SHP77 treated with DMSO at 0.1 percent for 48 hours (cell line): ENCODE measurements around the gene MAP4.
"Not testable (repeated sequence)": the region's sequence is repeated elsewhere in the genome, so short reads cannot be mapped to it uniquely, and the experiment has no call there.

Experiments
- DNase-seq: peaks from one replicate; lab custom pipeline; 2025; lab: John Stamatoyannopoulos, UW

MAP4 gene

DNA sequence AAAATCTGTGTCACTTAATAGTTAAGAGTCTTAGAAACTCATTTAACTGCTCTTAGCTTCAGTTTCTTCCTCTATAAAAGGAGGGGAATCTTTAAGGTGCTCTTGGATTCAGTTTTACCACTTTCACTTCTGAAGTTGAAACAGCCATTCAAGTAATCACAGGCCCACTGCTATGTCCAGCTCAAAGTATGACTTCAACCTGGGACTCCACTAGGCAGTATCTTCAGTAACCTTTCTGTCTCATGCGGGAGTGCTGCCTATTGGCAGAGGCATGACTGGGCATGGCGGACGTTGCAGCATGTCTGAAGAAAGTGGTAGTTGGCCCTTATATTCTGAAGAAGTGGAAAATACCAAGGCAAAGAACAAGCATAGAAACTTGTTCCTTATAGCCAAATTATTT is 121.0 kb downstream of the MAP4 start:
- no peak for DNase-seq

DNA sequence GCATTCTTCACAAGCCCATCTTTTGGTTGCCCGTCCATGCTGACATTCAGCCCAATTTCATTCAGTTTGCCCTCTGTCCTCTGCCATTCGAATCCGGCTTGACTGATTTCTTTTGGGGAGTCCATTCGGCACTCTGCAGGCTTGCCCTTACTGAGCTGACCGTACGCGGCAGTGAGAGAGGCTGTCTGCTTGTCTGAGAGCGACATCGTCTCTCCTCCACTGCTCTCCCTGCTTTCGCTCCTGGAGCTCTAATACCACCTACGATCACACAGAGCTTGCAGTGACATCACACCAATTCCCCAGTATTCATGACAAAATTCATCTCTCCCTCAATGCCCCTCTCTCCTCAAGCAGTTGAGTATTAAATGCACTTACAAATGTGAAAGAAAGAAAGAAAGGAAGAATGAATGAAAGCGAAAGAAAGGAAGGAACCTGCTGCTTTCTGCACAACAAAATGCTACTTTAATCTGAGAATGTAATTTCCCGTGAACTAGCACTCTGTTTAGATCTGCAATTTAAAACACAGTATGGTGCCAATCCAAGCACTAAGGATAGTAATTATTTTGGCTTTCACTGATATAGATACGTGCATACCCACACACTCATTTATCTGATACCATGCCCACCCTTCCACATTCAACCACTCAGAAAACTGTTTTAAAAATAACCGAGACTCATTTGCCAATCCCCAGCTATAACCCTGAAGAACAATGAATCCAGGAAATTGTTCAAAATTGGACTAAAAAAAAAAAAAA is 123.8 kb downstream of the MAP4 start:
- no peak for DNase-seq

DNA sequence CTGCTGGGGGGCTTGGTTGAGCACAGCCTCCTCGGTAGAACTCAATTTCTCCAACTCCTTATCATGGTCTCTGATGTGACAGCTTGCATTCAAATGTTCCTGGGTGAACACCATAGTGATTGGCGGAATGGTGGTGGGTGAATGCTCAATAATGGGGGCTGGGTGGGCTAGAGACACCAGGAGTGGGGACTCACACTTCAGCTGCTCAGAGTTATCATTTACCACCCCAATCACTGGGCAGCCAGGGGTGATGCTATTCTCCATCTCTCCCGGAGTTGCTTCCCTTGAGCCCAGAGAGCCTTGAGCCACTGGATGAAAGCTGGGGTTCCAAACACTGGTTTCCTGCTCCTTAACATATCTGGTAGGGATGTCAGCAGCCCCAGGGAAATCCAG is 124.6 kb downstream of the MAP4 start:
- DNase-seq, result no peak

DNA sequence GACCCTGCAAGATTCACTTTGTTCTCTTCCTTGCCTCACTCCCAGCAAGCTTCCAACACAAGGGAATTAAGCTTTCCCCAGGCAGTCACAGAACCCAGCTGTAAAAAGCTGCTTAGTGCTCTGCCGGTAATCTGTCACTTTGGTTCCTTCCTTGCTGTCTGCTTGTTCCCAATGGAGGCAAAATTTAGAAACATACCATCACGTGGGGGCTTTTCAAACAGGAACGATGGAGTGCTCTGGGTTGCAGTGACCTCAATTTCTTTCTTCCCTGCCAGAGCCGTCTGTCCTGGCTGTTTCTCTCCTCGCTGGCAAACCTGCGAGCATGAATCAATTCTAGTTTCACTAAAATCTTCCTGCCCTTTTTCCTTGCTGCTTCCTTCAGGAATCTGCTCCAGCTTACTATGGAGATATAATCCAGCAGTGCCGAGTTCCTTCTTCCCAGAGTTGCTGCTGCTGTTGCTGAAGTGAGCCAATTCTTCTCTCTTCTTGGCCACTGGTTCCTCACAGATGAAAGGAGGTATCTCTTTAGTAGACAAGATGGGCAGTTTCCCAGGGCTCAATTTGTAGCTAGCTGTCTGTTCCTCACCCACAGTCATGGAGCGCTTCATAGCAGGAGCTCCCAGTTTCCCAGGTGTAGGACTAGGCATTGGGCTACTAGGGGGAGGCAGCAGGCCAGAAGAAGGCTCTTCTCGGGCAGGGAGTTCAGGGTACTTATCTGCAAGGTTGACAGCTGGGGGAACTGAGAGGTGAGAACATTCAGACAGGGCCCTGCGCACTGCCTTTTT is 125.2 kb downstream of the MAP4 start:
- DNase-seq, result no peak

DNA sequence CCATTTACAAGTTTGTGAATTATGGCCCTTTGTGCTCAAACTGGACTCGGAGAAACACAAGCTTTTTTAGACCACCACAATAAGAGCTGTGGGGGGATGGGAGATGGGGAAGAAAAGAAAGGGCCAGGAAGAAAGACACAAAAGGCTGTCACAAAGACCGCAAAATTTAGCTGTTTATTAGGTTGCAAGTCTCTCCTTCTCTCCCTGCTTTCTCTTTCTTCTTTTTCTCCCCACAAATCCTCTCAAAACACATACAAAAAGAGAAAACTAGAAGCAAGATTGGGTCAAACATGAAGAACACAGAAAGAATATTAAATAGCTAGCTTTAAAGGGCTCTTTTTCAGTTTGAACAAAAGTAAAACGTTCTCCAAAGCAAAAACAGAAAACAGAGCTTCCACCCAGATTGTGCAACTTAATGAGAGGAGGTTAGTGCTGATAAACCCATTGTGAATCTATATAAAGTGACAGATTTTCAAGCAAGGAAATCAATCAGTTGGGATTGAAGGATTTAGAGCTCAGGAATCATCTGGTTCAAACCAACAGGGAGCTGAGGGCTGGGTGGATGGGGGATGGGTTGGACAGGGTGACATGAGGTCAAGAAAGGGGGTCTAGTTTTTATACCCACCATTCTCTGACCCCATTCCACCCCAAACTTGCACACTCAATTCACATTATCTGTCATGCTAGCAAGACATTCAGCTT is 125.9 kb downstream of the MAP4 start:
- DNase-seq, result no peak

DNA sequence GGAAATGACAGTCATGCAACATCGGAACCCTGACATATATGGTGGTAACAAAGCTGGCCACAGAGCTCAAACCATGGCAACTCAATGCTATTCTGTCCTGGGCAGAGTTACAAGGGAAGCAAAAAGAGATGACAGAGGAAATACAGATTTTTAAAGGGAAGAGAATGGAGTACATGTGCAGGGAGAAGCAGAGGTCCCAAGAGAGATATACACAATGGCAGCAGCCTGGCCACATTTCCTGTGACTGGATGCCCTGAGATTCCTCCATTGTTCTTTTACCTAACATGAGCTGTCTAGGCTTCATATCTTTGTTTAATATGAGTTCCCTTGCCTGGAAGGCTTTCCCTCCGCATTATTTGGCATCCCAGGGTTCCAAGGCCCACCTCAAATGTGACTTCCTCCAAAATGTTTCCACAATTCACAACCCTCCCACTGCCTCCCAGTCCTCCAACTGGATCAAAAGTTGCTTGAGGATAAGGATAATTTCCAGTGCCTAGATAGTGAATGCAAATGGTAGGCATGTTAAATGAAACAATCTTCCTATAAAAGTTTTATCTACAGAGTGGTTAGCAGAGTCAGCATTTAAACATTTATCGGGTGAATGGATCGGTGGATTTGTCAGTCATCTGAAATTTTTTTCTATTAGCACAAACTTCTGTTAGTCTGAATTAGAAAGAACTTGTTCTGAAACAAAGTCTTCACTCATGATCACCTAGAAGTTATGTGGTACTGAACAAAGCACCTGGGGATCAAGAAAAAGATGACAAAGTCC is 127.0 kb downstream of the MAP4 start:
- no peak for DNase-seq

DNA sequence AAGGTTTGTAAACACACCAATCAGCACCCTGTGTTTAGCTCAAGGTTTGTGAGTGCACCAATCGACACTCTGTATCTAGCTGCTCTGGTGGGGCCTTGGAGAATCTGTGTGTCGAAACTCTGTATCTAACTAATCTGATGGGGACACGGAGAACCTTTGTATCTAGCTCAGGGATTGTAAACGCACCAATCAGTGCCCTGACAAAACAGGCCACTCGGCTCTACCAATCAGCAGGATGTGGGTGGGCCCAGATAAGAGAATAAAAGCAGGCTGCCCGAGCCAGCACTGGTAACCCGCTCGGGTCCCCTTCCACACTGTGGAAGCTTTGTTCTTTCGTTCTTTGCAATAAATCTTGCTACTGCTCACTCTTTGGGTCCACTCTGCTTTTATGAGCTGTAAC is 128.2 kb downstream of the MAP4 start:
- not testable (repeated sequence) for DNase-seq

DNA sequence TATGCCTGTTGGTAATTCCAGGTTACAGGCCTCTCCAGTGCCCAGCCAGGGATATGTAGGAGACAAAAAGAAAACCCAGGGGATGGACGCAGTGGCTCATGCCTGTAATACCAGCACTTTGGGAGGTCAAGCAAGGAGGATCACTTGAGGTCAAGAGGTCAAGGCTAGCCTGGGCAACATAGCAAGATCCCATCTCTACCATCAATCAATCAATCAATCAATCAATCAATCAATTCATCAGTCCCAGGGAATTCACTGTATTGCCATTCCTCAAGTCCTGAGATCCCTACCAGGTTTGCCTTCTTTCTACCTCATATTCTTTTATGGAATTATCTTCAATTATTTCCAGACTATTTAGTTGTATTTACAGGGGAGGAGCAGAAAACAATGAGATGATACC is 131.0 kb downstream of the MAP4 start:
- DNase-seq, result no peak

DNA sequence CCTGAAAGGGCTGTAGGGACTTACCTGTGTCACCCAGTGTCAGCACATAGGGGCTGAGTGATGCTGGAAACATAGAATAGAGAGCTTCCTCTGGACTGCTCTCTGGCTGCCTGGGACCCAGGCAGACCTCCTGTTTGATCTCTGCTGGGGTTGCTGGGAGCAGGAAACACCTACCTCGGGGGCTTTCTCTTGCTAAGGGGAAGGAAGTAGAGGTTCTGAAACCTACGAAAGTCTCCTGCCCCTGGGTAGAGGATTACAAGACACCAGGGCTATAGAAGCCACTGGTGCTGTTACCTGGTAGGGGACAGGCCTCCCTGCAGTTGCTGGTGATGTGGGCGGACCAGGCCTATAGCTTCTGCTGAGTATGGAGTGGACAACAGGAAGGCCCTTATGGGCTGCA is 131.6 kb downstream of the MAP4 start:
- DNase-seq, result no peak

DNA sequence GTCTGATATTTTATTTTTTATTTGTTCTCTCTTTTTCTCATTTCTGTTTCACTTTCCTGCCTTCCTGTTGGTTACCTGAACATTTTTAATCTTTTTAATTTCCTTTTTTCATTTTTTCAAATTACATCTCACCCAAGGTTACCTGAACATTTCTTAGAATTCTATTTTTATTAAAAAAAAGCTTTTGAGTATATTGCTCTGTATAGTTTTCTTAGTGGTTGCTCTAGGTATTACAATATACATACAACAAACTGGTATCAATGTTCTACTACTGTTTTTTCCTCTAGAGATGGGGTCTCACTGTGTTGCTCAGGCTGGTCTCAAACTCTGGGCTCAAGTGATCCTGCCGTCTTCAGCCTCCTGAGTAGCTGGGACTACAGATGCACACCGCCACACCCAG is 133.9 kb downstream of the MAP4 start:
- DNase-seq, result no peak

DNA sequence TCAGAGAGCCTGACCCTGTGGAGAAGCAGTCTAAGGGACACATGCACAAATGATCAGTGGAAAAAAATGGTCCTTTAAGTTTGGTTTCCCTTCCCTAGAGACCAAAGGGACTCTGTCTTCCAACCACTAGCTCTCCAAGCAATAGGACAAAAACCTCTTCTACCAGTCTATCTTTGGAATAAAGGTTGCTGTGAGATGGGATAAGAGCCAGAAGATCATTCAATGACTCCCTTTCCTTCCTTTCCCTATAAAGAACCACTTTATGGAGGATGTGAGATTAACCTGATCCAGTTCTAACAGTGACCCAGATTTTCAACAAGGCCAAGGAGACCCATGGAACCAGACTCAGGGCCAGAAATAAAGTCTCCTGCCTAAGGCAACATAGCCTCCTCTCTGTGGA is 138.5 kb downstream of the MAP4 start:
- no peak for DNase-seq

DNA sequence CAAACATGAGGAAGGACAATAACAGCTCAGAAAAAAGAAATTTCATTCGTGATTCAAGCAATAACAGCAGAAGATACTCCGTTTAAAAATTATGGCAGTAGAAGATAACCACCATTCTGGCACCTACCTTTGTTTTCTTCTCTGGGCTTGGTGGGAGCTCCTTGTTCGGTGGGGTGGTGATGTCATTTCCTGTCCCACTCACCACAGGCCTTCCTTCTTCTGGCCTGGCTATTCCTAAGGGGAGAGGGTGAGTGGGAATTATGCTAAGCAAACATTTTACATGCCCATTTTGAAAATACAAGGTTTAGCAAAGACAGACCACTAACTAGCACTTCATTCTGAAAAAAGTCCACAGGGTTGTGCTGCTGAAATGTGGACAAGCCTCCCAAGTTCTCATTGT is 138.9 kb downstream of the MAP4 start:
- DNase-seq, result no peak

DNA sequence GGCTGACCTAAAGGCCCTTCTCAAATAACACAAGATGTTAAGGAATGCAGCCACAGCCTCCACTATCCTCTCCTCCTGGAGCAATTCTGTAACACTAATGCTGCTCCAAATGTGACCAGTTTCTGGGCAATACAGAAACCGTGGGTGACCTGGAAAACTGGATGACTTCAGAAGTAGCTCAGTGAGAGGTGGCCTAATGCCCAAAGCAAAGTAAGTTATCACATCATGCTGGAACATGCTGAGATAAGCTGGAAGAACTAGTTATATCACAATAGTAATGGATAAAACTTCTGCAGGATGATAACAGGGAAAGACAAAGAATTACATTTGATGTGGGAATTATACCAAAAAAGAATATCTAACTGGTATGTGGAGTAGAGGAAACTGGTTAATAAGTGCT is 141.3 kb downstream of the MAP4 start:
- no peak for DNase-seq

DNA sequence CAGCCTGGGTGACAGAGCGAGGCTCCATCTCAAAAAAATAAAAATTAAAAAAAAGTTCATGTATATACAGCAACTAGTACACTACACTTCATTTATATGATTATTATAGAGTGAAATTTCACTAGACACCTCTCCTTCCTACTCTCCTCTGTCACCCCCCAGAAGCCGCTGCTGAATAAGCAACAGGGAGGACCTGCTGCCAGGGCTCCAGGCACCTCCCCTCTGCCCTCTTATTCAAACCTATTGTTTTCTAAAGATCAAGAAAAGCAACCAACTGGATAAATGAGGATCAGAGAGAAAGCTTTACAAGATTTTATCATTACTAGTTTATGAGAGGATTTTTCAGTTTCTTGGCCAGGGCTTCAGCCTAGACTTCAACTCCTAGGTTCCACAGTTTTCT is 141.8 kb downstream of the MAP4 start:
- DNase-seq, result no peak

DNA sequence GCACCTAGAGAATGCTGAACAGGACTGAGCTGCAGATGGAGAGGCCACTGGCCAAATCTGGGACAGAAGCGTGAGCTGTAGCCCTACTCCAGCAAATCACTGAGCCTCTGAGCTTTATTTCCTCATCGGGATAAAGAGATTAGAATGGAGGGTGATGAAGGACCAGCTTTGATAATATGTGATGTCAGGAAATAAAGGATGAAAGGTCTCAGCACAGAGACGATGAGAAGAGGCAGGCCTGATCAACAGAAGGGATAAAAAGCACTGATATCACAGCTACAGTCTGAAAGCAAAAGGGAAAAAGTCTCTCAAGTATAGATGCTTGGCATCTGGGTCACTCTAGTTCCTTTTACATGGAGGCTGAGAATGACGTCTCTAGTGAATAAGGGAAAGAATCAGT is 143.3 kb downstream of the MAP4 start:
- no peak for DNase-seq

DNA sequence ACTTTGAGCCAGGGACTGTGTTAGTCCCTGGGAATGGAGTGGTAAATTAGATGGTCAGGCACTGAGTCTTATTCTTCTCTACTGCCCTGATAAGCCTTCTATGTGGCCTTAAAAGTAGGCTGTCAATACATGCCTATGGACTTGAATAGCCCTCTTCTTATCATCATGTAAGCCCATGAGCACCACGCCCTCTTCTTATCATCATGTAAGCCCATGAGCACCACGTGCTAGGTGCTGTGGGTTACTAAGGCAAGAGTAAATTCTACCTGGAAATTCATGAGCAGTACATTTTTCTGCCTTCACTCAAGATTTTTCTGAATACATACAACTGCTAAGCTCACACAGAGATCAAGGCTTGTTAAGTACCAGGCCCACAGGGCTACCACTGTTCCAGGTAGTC is 144.8 kb downstream of the MAP4 start:
- DNase-seq, result no peak

DNA sequence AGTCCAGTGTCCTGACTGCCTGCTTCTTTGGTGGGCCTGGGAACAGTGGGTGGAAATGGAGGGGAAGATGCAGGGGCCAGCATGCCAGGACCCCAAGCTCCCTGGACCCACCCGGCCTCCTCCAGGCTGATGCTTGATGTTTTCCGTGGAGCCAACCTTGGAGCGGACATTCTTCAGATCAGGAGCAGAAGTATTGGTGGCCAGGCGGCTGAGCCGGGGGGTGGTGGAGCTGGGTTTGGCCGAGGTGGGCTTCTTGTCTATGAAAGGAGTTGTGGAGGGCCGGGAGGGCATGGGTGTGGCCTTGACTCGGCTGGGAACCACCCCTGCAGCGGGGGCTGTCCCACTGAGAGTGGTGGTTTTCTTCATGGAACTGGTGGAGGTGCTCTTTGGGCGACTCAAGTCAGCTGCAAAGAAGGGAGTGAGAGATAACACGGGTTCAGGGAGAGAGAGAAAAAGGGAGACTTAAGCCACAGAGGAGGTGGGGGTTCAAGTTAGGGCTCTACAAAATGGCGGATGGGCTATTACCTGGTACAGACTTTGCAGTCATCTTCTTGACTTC is 145.4 kb downstream of the MAP4 start:
- no peak for DNase-seq

DNA sequence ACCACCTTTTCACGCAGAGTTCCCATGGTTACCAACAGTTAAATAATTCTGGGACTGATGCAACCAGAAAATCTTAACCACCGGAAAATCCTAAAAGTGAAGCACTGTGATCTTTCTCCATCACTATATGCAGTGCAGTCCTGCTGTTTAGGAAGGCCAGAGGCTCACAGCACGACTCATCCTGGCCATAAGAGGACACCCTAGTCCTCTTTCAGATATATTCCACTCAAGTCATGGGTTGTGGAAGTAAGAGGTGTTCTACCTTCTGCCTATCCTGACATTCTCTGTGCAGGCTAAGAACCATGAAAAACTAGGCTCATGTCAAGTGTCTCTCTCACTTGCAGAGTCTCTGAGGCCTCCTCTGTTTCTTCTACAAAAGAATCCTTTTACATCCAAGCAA is 146.1 kb downstream of the MAP4 start:
- DNase-seq, result no peak

DNA sequence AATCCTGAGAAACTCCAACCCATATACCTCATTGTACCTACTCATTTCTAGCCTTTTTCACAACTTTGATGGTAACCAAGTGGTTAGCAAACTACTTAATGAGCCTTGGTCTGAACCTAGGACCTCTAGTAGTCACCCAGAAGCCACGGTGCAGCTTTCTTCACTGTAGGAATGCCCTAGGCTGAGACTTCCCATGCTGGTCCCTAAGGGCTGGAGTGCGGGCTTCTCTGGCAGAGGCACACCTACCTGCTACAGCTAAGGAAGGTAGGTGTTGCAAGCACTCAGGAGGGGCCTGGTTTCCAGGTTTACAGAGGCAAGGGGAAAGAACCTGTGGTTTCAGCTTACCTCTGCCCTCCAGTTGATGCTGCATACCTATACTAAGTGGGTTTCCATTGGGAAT is 147.9 kb downstream of the MAP4 start:
- DNase-seq, result no peak

DNA sequence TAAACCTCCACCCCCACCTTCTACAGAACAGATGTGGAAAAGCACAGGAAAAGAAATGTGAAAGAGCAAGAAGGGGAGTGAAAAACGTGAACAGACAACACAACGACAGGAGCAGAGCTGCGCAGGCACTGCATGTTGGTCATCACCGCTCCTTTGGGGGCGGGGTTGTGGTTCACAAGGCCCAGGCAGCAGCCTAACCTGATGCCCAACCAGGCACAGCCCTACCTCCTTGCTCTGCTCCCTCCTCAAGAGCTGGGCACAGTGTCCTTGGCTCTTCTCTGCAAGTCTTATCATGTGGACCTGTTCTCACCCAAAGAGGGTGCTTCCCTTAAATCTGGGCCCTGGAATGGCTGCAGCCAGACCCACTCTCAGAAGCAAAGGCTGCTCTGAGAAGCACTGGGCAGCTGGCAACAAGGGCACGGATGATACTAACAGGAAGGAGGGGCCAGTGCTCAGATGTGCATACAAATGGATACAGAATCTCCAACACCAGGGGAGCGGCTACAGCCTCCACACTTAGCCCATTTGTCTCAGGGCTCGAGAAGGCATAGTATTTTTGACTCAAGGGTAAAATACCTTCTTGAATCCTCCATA is 148.7 kb downstream of the MAP4 start:
- DNase-seq, result no peak

DNA sequence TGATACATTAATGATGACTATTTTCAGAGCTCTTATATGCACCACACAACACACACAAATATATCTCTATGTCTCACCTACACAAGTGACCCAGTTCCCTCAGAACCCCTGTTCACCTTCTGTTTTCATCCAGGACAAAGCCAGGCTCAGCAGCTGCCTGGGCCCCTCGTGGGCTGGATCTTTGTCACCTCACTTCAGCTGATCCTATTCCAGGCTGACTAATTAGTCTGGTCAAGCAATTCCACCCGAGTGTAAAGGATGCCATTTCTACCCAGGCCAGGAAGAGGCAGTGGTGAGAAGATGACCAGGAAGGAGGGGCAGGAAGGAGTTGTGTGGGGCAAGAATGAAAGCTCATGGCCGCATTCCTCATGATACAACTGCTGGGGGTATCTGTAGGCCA is 151.0 kb downstream of the MAP4 start:
- DNase-seq, result no peak
